GM23248 (cell line): ENCODE results near the gene SLC2A13. TPM values are rescaled to one million over a fixed set of nuclear protein-coding genes. Genes with fewer than 3 reads are reported as not detected.

ENCODE experiments used
- DNase-seq: peaks from one replicate; pipeline ENCODE4 v3.0.0-alpha.2; 2015
- H2AFZ ChIP-seq: fragments of 200-600 bp; sonication (generic); 2 replicates; pipeline ENCODE4 v1.6.1; 2016; ENCODE audit warnings: antibody characterized with exemption
- H3F3A ChIP-seq: fragments of 200-600 bp; sonication (generic); 2 replicates; pipeline ENCODE4 v1.6.1; 2016; ENCODE audit warnings: mild to moderate bottlenecking, antibody characterized with exemption, mixed run types; ENCODE audit not compliant: insufficient read depth
- H3K27ac ChIP-seq: fragments of 200-600 bp; sonication (generic); 2 replicates; pipeline ENCODE4 v1.5.1; 2016; ENCODE audit warnings: mild to moderate bottlenecking
- H3K27me3 ChIP-seq: fragments of 200-600 bp; sonication (generic); replicated peaks from 2 replicates; pipeline ENCODE4 v1.6.1; 2016; ENCODE audit warnings: mild to moderate bottlenecking; ENCODE audit not compliant: insufficient read depth
- H3K36me3 ChIP-seq: fragments of 200-600 bp; sonication (generic); 2 replicates; pipeline ENCODE4 v1.6.1; 2016; ENCODE audit warnings: low read depth, mild to moderate bottlenecking
- H3K4me1 ChIP-seq: fragments of 200-600 bp; sonication (generic); 2 replicates; pipeline ENCODE4 v1.6.1; 2016; ENCODE audit warnings: mild to moderate bottlenecking; ENCODE audit not compliant: insufficient read depth
- H3K4me2 ChIP-seq: fragments of 200-600 bp; sonication (generic); one replicate; pipeline ENCODE4 v1.6.1; 2016; ENCODE audit warnings: mild to moderate bottlenecking; ENCODE audit not compliant: unreplicated experiment
- H3K4me3 ChIP-seq: fragments of 200-600 bp; sonication (generic); 2 replicates; pipeline ENCODE4 v1.5.1; 2016; ENCODE audit warnings: mild to moderate bottlenecking
- H3K79me2 ChIP-seq: fragments of 200-600 bp; sonication (generic); 2 replicates; pipeline ENCODE4 v1.6.1; 2016; ENCODE audit warnings: mild to moderate bottlenecking; ENCODE audit not compliant: insufficient read depth
- H3K9ac ChIP-seq: fragments of 200-600 bp; sonication (generic); 2 replicates; pipeline ENCODE4 v1.6.1; 2016; ENCODE audit warnings: mild to moderate bottlenecking
- H3K9me2 ChIP-seq: fragments of 200-600 bp; sonication (generic); 2 replicates; pipeline ENCODE4 v1.6.1; 2016; ENCODE audit warnings: mixed run types, mild to moderate bottlenecking, moderate library complexity; ENCODE audit not compliant: insufficient read depth
- H3K9me3 ChIP-seq: fragments of 200-600 bp; sonication (generic); one replicate; pipeline ENCODE4 v1.6.1; 2017; ENCODE audit warnings: low read depth
- H4K20me1 ChIP-seq: fragments of 200-600 bp; sonication (generic); 2 replicates; pipeline ENCODE4 v1.6.0; 2016; ENCODE audit not compliant: insufficient read depth
- EZH2 ChIP-seq: fragments of 200-600 bp; sonication (generic); IDR thresholded peaks from 2 replicates; pipeline ENCODE4 v1.6.1; 2018; ENCODE audit warnings: antibody characterized with exemption, mild to moderate bottlenecking; ENCODE audit not compliant: insufficient read depth, poor library complexity, severe bottlenecking
- EZH2phosphoT487 ChIP-seq: fragments of 200-600 bp; sonication (generic); IDR thresholded peaks from 2 replicates; pipeline ENCODE4 v1.6.1; 2018; ENCODE audit warnings: antibody characterized with exemption, moderate library complexity, mild to moderate bottlenecking, low read depth; ENCODE audit not compliant: insufficient read depth
- WGBS, 2 experiments: methylation state at CpG; one replicate each; pipeline ENCODE4 v1.1.6; 2015 to 2017; ENCODE audit warnings: low lambda C conversion rate in 2 of 2, low coverage in 1 of 2; ENCODE audit errors: missing lambda C conversion rate in 2 of 2; 5-methylcytosine and 5-hydroxymethylcytosine counted together
- in situ Hi-C: fragments of 300-500 bp; cut with MboI; formaldehyde crosslinking; loops from 2 replicates; pipeline ENCODE4 v1.15.0; 2020
- polyA plus RNA-seq: library from polyadenylated mRNA; unstranded; fragments of >200 nt; fragmentation: Nextera tagmentation; extraction: Ambion mirVana; gene quantifications from 2 replicates; pipeline ENCODE4 v1.2.1, GENCODE V29; 2016
- total RNA-seq: library from RNA; depleted of rRNA; stranded (reverse); fragments of >200 nt; shearing (Covaris generic); gene quantifications from 2 replicates; pipeline ENCODE4 v1.2.3, GENCODE V29; 2014

Gene SLC2A13
- total and polyA plus RNA-seq, 2 experiments from 2014 or later: 3.3 to 9.2 TPM

GRCh38 chr12:39920222-39920621 lies 185.7 kb downstream of the SLC2A13 start:
- no peaks in the 10 kb centered on the region for H4K20me1 ChIP-seq
- H3K36me3 ChIP-seq: no peaks in the 10 kb centered on the region
- no peak for DNase-seq
- no peak overlapping the region for H3K27ac ChIP-seq
- H3K4me3 ChIP-seq: no peak overlapping the region
- H3K27me3 ChIP-seq: no peaks in the 10 kb centered on the region
- H3K4me1 ChIP-seq: no peaks in the 10 kb centered on the region
- in situ Hi-C loops: no loop called here
- no peak overlapping the region for H2AFZ ChIP-seq
- 93% methylated on average over 4 of the region's 4 CpGs for WGBS, 2 experiments
- H3K9me3 ChIP-seq: no peaks in the 10 kb centered on the region
- H3K79me2 ChIP-seq: no peaks in the 10 kb centered on the region
- no peak overlapping the region for H3K4me2 ChIP-seq
- no peak overlapping the region for H3K9ac ChIP-seq
- H3F3A ChIP-seq: no peaks in the 10 kb centered on the region
- TF ChIP-seq EZH2 (no peak), EZH2phosphoT487 (no peak)
- no peaks in the 10 kb centered on the region for H3K9me2 ChIP-seq

DNA sequence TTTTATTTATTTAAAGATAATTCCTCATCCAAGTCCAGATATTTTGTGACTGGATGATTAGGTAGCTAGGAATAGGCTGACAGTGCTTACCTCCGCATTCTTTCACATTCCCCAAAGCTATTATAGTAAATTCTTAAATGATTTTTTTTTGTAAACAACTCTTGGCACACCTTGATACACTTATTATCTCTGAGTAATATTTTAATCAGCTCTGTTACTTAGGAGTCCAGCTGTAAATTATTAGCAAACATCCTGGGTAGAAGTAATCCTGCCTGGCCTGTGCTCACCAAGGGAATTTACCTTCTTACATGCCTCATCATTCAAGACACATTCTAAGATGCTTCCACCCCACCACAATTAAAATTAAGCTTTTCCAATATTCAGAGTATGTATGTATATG lies 186.1 kb downstream of the SLC2A13 start:
- Histone ChIP-seq H4K20me1 (no peaks in the 10 kb centered on the region), H3F3A (no peaks in the 10 kb centered on the region), H3K4me2 (no peak overlapping the region), H3K9ac (no peak overlapping the region), H3K9me2 (no peaks in the 10 kb centered on the region), H2AFZ (no peak overlapping the region), H3K27ac (no peak overlapping the region), H3K4me3 (no peak overlapping the region), H3K36me3 (no peaks in the 10 kb centered on the region), H3K4me1 (no peaks in the 10 kb centered on the region), H3K9me3 (no peaks in the 10 kb centered on the region), H3K79me2 (no peaks in the 10 kb centered on the region), H3K27me3 (no peaks in the 10 kb centered on the region)
- TF ChIP-seq EZH2 (no peak), EZH2phosphoT487 (no peak)
- in situ Hi-C loops: no loop called here
- no peak for DNase-seq
- 100% methylated on average over 1 of the region's 1 CpG for WGBS, 2 experiments

DNA sequence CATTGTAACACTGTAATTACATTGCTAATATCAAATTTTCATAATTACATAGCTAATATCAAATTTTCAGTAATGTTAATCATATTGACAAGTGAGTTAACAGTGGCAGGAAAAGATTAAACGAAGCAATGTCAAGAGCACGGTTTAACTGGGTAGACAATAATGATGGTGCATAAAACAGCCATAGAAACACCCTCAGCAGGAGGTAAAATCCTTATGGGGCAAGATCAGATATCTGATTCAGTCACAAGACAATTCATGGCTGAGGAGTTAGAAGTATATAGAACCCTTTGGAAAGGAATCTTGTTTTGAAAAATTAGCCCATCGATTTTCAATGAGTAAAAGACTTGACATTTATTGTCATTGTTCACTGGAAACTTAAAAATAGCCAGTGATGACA lies 190.6 kb downstream of the SLC2A13 start:
- H3K36me3 ChIP-seq: no peaks in the 10 kb centered on the region
- H3K27me3 ChIP-seq: no peaks in the 10 kb centered on the region
- H3K4me3 ChIP-seq: no peak overlapping the region
- H3K4me2 ChIP-seq: no peak overlapping the region
- H3K9me3 ChIP-seq: no peaks in the 10 kb centered on the region
- H3K9ac ChIP-seq: no peak overlapping the region
- WGBS, 2 experiments: 87 to 93% methylated on average over 3 of the region's 3 CpGs
- no peaks in the 10 kb centered on the region for H4K20me1 ChIP-seq
- no peak for DNase-seq
- TF ChIP-seq EZH2: no peak
- no peak for TF ChIP-seq EZH2phosphoT487
- no peaks in the 10 kb centered on the region for H3K79me2 ChIP-seq
- no peak overlapping the region for H2AFZ ChIP-seq
- no peaks in the 10 kb centered on the region for H3K9me2 ChIP-seq
- in situ Hi-C loops: no loop called here
- H3F3A ChIP-seq: no peaks in the 10 kb centered on the region
- H3K27ac ChIP-seq: no peak overlapping the region
- H3K4me1 ChIP-seq: no peaks in the 10 kb centered on the region

DNA sequence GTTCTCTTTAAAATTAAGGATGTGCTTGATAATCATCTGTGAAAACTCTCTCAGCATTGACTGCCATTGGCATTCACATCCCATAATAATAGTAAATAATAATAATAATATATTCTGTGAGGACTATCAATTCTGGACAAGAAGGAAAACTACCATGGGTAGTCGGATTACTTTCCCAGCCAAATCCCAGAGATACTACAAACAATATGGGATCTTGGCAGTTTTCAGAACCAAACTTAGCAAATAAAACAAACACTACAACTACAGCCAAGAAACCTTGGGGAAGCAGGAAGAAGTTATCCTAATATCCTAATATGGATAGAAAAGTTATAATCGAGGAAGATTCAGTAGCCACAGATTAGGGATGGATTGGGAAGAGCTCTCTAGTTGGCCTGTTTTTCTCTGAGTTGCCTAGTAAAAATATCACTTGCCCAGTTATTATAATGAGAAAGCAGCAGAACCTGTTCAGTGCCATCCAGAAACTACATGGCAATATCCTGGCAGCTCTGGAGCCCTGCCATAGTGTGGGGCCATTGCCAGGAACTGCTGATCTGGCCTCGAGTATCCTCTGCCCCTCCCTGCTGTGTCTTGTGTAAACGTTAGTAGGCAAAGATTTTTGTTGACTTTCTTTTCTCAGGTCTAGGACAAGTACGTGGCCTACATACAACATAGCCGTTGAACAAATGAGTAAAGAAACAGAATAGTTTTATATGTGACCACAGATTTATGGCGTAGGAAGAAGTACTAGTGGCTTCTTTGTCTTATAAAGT lies 193.5 kb downstream of the SLC2A13 start:
- no peaks in the 10 kb centered on the region for H4K20me1 ChIP-seq
- H3K9me2 ChIP-seq: no peaks in the 10 kb centered on the region
- no peaks in the 10 kb centered on the region for H3K79me2 ChIP-seq
- H3K27ac ChIP-seq: no peak overlapping the region
- 76 to 82% methylated on average over 7 of the region's 7 CpGs for WGBS, 2 experiments
- TF ChIP-seq EZH2 (no peak), EZH2phosphoT487 (no peak)
- H2AFZ ChIP-seq: no peak overlapping the region
- no peak overlapping the region for H3K9ac ChIP-seq
- H3F3A ChIP-seq: no peaks in the 10 kb centered on the region
- no peak overlapping the region for H3K4me2 ChIP-seq
- H3K4me1 ChIP-seq: no peaks in the 10 kb centered on the region
- in situ Hi-C loops: no loop called here
- no peak overlapping the region for H3K4me3 ChIP-seq
- no peak for DNase-seq
- H3K27me3 ChIP-seq: no peaks in the 10 kb centered on the region
- no peaks in the 10 kb centered on the region for H3K9me3 ChIP-seq
- H3K36me3 ChIP-seq: no peaks in the 10 kb centered on the region
